Measurements from ENCODE around the gene SPNS1. TPM values are rescaled to one million over a fixed set of nuclear protein-coding genes. Genes with fewer than 3 reads are reported as not detected.

The SPNS1 gene
- total RNA-seq, 4 donors from 2014 or later: 22.7 to 75.2 (median 28.2) TPM

DNA sequence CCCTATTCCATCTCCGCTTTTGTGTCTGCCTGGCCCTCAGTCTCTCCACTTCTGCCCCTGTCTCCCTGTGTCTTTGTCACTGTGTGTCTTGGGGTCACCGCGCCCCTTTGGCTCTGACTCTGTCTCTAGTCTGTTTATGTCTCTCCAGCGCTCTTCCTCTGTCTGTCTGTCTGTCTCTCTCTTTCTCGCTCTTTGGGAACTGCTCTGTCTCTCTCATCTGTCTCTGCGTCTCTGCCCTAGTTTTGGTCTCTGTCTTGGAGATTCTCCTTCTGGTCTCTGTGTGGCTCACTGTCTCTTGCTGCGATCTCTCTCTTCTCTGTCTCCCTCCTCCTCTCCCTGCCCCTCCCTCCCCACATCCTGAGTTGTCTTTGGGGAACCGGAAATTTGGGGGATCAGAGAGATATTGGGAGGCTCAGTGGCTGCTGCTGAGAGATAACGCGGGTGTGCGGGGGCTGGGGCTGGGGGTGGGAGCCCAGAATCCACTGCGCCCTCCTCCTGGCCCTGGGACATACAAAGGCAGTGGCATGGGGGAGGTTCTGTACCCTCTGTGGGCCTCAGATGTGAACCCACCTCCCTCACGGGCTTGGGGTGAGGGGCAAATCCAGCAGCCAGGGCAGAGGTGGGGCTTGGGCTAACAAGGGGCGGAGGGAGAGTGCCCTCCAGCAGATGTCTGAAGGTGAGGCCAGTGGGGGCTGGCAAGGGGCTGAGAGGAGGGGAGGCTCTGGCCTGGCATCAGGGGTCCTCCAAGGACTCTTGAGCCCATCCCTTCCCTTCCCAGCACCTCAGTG is 34.7 kb downstream of the SPNS1 start:
- H3K36me3 ChIP-seq: no peaks in the 10 kb centered on the region
- H3K9me3 ChIP-seq: no peaks in the 10 kb centered on the region
- intact Hi-C loops (cut with DNase I; ENCODE audit: low total_unique reads) (no loop called here), in situ Hi-C loops (cut with MboI; ENCODE audit: low pct_ligation_motif_present in 1 of 4, low pct_unique_long_range_greater_than_20kb in 1 of 4, low sequenced_read_pairs in 3 of 4) (no loop called here)
- no peaks in the 10 kb centered on the region for H3K27me3 ChIP-seq
- H3K27ac ChIP-seq: peak overlapping the region in 1 of 4 donors; percentile 26
- no peak for DNase-seq
- peaks cover 0 to 4% (median 0%) of the 10 kb centered on the region in 4 donors for H3K4me1 ChIP-seq
- 72 to 73% methylated on average over 4 to 14 of the region's 14 CpGs for WGBS, 2 donors (ENCODE audit: low coverage in 1 of 2)
- H3K4me3 ChIP-seq: no peak overlapping the region
- TF ChIP-seq POLR2AphosphoS5 (IDR thresholded peaks at IDR 0.05): no peak
- TF ChIP-seq POLR2A (IDR thresholded peaks at IDR 0.05): no peak
- TF ChIP-seq EP300 (IDR thresholded peaks at IDR 0.05; ENCODE audit: low read depth): no peak
- TF ChIP-seq, protein P1, sequence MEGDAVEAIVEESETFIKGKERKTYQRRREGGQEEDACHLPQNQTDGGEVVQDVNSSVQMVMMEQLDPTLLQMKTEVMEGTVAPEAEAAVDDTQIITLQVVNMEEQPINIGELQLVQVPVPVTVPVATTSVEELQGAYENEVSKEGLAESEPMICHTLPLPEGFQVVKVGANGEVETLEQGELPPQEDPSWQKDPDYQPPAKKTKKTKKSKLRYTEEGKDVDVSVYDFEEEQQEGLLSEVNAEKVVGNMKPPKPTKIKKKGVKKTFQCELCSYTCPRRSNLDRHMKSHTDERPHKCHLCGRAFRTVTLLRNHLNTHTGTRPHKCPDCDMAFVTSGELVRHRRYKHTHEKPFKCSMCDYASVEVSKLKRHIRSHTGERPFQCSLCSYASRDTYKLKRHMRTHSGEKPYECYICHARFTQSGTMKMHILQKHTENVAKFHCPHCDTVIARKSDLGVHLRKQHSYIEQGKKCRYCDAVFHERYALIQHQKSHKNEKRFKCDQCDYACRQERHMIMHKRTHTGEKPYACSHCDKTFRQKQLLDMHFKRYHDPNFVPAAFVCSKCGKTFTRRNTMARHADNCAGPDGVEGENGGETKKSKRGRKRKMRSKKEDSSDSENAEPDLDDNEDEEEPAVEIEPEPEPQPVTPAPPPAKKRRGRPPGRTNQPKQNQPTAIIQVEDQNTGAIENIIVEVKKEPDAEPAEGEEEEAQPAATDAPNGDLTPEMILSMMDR (IDR thresholded peaks at IDR 0.05): no peak

DNA sequence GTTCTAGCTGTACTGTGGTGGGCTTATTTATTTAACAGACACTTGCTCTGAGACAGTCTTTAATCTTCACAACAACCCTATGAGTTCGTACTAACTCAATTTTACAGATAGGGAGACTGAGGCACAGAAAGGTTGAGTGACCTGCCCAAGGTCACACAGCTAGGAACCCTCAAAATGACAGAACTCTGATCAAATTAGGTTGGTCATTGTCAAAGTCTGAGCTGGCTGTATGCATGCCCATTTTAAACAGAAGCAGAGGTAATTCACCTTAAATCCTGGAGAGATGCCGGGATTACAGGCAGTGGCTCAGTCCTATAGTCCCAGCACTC is 35.2 kb downstream of the SPNS1 start:
- DNase-seq: no peak
- TF ChIP-seq EP300 (IDR thresholded peaks at IDR 0.05; ENCODE audit: low read depth) (no peak), POLR2AphosphoS5 (IDR thresholded peaks at IDR 0.05) (no peak), POLR2A (IDR thresholded peaks at IDR 0.05) (no peak)
- TF ChIP-seq, protein P1 (IDR thresholded peaks at IDR 0.05): no peak
- Histone ChIP-seq H3K4me3 (no peak overlapping the region), H3K9me3 (no peaks in the 10 kb centered on the region), H3K36me3 (no peaks in the 10 kb centered on the region), H3K4me1 (peaks cover 0 to 5% (median 0%) of the 10 kb centered on the region in 4 donors), H3K27ac (no peak overlapping the region), H3K27me3 (no peaks in the 10 kb centered on the region)
- in situ Hi-C loops (cut with MboI; ENCODE audit: low pct_ligation_motif_present in 1 of 4, low pct_unique_long_range_greater_than_20kb in 1 of 4, low sequenced_read_pairs in 3 of 4) (no loop called here), intact Hi-C loops (cut with DNase I; ENCODE audit: low total_unique reads) (no loop called here)
- 86 to 100% methylated on average over 1 to 2 of the region's 2 CpGs for WGBS, 2 donors (ENCODE audit: low coverage in 1 of 2)

DNA sequence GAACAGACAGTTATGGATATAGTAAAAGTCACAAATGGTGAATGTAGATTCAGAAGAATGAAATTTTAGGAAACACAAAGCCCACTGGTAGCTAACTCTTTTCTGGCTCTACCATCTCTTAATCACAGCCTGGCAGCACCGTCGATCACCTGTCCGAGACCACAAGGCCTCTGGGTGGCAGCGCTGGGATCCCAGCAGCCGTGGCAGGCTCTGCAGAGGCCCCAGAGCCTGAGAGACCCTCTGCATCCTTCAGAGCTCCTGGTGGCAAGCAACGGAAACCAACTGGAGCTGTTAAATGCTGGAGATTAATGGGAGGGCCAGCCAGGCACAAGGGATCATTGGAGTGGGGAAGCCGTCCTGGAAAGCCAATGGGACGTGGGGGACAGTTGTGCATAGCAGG is 36.5 kb downstream of the SPNS1 start:
- H3K27ac ChIP-seq: no peak overlapping the region
- H3K27me3 ChIP-seq: no peaks in the 10 kb centered on the region
- intact Hi-C loops (cut with DNase I; ENCODE audit: low total_unique reads): no loop called here
- 64% methylated on average over 8 of the region's 8 CpGs; no CpG with 5 or more reads in 1 of the 2 donors for WGBS, 2 donors (ENCODE audit: low coverage in 1 of 2)
- H3K36me3 ChIP-seq: no peaks in the 10 kb centered on the region
- H3K4me1 ChIP-seq: peaks cover 0 to 5% (median 0%) of the 10 kb centered on the region in 4 donors
- no peak for DNase-seq
- in situ Hi-C loops (cut with MboI; ENCODE audit: low pct_ligation_motif_present in 1 of 4, low pct_unique_long_range_greater_than_20kb in 1 of 4, low sequenced_read_pairs in 3 of 4): no loop called here
- TF ChIP-seq EP300 (IDR thresholded peaks at IDR 0.05; ENCODE audit: low read depth): no peak
- TF ChIP-seq, protein P1 (IDR thresholded peaks at IDR 0.05): no peak
- no peak for TF ChIP-seq POLR2AphosphoS5 (IDR thresholded peaks at IDR 0.05)
- TF ChIP-seq POLR2A (IDR thresholded peaks at IDR 0.05): no peak
- H3K9me3 ChIP-seq: no peaks in the 10 kb centered on the region
- no peak overlapping the region for H3K4me3 ChIP-seq

DNA sequence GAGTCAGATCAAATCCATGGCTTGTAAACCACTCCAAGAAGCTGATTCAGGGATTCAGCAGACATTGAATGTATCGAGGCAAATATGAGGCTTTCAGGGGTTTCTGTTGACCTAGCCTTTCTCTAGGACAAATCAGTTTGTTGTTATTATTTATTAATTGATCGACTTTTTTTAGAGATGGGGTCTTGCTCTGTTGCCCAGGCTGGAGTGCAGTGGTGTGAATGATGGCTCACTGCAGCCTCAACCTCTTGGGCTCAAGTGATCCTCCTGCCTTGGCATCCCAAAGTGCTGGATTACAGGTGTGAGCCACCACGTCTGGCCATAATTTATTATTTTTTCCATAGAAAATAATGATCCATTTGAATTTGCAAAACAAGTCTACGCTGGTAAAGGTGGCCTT is 37.3 kb downstream of the SPNS1 start:
- Histone ChIP-seq H3K36me3 (no peaks in the 10 kb centered on the region), H3K4me1 (peaks cover 0 to 5% (median 0%) of the 10 kb centered on the region in 4 donors), H3K4me3 (no peak overlapping the region), H3K27me3 (no peaks in the 10 kb centered on the region), H3K9me3 (no peaks in the 10 kb centered on the region), H3K27ac (no peak overlapping the region)
- intact Hi-C loops (cut with DNase I; ENCODE audit: low total_unique reads) (no loop called here), in situ Hi-C loops (cut with MboI; ENCODE audit: low pct_ligation_motif_present in 1 of 4, low pct_unique_long_range_greater_than_20kb in 1 of 4, low sequenced_read_pairs in 3 of 4) (no loop called here)
- no peak for TF ChIP-seq POLR2A (IDR thresholded peaks at IDR 0.05)
- no peak for TF ChIP-seq EP300 (IDR thresholded peaks at IDR 0.05; ENCODE audit: low read depth)
- no peak for TF ChIP-seq POLR2AphosphoS5 (IDR thresholded peaks at IDR 0.05)
- TF ChIP-seq, protein P1 (IDR thresholded peaks at IDR 0.05): no peak
- WGBS, 2 donors (ENCODE audit: low coverage in 1 of 2): 82 to 83% methylated on average over 2 to 4 of the region's 4 CpGs
- no peak for DNase-seq
